ENCODE data around the gene TBC1D3B. TPM values are rescaled to one million over a fixed set of nuclear protein-coding genes. Genes with fewer than 3 reads are reported as not detected.
A peak's percentile ranks its signal among the peaks of the same experiment; 100 is the strongest.
"Not testable (repeated sequence)": the region's sequence is repeated elsewhere in the genome, so short reads cannot be mapped to it uniquely, and the experiment has no call there.

The TBC1D3B gene
- polyA plus RNA-seq, 2 of the 4 experiments (the other 2 are of a cell fraction) = 1.5 to 5.6 TPM

DNA sequence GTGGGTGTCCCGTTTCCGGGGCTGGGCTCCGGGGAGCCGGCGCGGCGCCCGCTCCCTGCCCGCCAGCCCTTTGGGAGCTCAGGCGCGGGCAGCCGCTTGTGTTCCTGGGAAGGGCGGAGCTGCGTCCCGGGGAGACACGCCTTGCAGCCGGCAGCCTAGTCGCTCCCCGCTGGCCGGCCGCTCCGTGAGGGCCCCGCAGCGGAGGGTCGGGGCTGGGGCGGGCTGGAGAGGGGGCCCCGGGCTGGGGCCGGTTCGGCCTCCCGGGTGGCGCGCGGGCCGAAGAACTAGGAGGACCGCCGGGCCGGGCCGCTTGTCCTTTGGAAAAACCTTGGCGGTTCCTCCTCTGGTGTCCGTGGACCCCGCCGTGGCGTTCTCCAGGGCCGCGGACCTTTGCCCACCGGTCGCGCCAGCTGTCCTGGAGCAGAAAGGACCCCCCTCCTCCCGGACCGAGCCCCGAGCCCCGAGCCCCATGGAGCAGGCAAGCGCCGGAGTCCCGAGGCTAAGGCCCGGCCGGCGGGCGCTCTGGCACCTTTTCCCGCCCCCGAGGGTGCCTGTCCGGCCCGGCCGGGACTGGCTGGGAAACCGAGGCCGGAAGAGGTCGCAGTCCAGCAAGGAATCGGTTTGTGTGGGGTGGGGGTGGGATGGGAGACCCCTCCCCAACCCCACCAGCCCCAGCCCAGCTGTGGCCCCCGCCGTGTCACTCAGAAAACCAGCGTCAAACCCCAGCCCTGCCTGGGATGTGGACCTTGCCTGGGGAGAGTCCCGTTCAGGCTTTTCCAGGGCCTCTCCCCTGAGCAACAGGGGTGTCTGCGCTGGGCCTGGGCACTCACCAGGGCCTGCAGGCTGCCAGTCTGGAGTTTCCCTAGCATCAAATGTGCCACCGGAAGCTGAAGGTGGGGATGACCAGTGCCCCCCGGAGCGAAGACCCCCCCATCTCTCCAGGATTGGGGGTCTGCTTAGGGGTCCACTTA, 6.8 kb upstream of the TBC1D3B start:
- H3K4me3 ChIP-seq = peak overlapping the region; percentile 62
- no peaks in the 10 kb centered on the region for H3K9me3 ChIP-seq
- ChIA-PET CTCF (interaction anchor here (1.0 to 2.3 kb wide), 4 partner anchors 34 to 300 kb away, joined by 4 to 10 read pairs (median 4); no protein-coding TSS in a partner anchor), POLR2A (interaction anchor here (1.2 kb wide), 1 partner anchor 9 kb away, joined by 3 read pairs; no protein-coding TSS in a partner anchor)
- 0 out of 3 replicates have a peak, but pooled peaks cover 6% of the 10 kb centered on the region for H3K4me1 ChIP-seq
- FAIRE-seq = no peak
- H3K4me2 ChIP-seq = peak overlapping the region; percentile 96
- peak overlapping the region; percentile 70 to 91 for H3K27ac ChIP-seq
- TF ChIP-seq POLR2A (IDR thresholded peaks at IDR 0.05; ENCODE audit: low read length) (peak; percentile 39), NPAS2 (CRISPR knock-in tag; IDR thresholded peaks at IDR 0.05; ENCODE audit: borderline replicate concordance) (no peak), HOXB5 (CRISPR knock-in tag; IDR thresholded peaks at IDR 0.05) (no peak), PHF8 (IDR thresholded peaks at IDR 0.05; ENCODE audit: borderline replicate concordance, low read depth) (peak; percentile 68), RNF2 (IDR thresholded peaks at IDR 0.05; ENCODE audit: borderline replicate concordance, low read depth) (no peak), MAX (IDR thresholded peaks at IDR 0.05) (peak; percentile 32; the same call in 1 of the 2 replicates), RAD21 (conservative IDR thresholded peaks at IDR 0.05 in 1 of 2, IDR thresholded peaks at IDR 0.05 in 1 of 2) (peak in 1 of 2 experiments; percentile 9; a peak in 1 of 5 replicates)
- WGBS (ENCODE audit: missing lambda C conversion rate) = 27% methylated on average over 3 of the region's 76 CpGs
- peak; percentile 86 to 95 for ATAC-seq
- DNase-seq (ENCODE audit: low read depth in 1 of 2, low spot score in 1 of 2) = peak; percentile 55 to 68

GRCh38 chr17:36182176-36183000, 6.0 kb upstream of the TBC1D3B start:
- ChIA-PET POLR2A (interaction anchor here (1.2 kb wide), 1 partner anchor 10 kb away, joined by 3 read pairs; no protein-coding TSS in a partner anchor), CTCF (interaction anchor here (1.0 to 2.3 kb wide), 3 partner anchors 33 to 213 kb away, joined by 4 to 10 read pairs (median 4); no protein-coding TSS in a partner anchor)
- peak overlapping the region; percentile 96 for H3K4me2 ChIP-seq
- DNase-seq (ENCODE audit: low read depth in 1 of 2, low spot score in 1 of 2) (no peak), FAIRE-seq (no peak), ATAC-seq (peak; percentile 11 to 45; a peak in 4 of 6 replicates)
- peak overlapping the region; percentile 62 for H3K4me3 ChIP-seq
- H3K27ac ChIP-seq = peak overlapping the region; percentile 70 to 91
- no peaks in the 10 kb centered on the region for H3K9me3 ChIP-seq
- no peak for TF ChIP-seq HES2 (IDR thresholded peaks at IDR 0.05)
- TF ChIP-seq EHMT2 (IDR thresholded peaks at IDR 0.05; ENCODE audit: low read depth) = no peak
- TF ChIP-seq PBX3 (IDR thresholded peaks at IDR 0.05) = no peak
- TF ChIP-seq BHLHE40 (IDR thresholded peaks at IDR 0.05; ENCODE audit: low read depth, low read length) = no peak
- TF ChIP-seq, protein P1, sequence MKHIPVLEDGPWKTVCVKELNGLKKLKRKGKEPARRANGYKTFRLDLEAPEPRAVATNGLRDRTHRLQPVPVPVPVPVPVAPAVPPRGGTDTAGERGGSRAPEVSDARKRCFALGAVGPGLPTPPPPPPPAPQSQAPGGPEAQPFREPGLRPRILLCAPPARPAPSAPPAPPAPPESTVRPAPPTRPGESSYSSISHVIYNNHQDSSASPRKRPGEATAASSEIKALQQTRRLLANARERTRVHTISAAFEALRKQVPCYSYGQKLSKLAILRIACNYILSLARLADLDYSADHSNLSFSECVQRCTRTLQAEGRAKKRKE (CRISPR knock-in tag; IDR thresholded peaks at IDR 0.05; ENCODE audit: low read depth) = no peak
- TF ChIP-seq, protein P2, sequence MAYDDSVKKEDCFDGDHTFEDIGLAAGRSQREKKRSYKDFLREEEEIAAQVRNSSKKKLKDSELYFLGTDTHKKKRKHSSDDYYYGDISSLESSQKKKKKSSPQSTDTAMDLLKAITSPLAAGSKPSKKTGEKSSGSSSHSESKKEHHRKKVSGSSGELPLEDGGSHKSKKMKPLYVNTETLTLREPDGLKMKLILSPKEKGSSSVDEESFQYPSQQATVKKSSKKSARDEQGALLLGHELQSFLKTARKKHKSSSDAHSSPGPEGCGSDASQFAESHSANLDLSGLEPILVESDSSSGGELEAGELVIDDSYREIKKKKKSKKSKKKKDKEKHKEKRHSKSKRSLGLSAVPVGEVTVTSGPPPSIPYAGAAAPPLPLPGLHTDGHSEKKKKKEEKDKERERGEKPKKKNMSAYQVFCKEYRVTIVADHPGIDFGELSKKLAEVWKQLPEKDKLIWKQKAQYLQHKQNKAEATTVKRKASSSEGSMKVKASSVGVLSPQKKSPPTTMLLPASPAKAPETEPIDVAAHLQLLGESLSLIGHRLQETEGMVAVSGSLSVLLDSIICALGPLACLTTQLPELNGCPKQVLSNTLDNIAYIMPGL (CRISPR knock-in tag; IDR thresholded peaks at IDR 0.05; ENCODE audit: borderline replicate concordance) = no peak
- TF ChIP-seq, protein P3, sequence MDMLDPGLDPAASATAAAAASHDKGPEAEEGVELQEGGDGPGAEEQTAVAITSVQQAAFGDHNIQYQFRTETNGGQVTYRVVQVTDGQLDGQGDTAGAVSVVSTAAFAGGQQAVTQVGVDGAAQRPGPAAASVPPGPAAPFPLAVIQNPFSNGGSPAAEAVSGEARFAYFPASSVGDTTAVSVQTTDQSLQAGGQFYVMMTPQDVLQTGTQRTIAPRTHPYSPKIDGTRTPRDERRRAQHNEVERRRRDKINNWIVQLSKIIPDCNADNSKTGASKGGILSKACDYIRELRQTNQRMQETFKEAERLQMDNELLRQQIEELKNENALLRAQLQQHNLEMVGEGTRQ (IDR thresholded peaks at IDR 0.05) = no peak
- TF ChIP-seq NPAS2 (CRISPR knock-in tag; IDR thresholded peaks at IDR 0.05; ENCODE audit: borderline replicate concordance) = no peak
- H3K4me1 ChIP-seq = 0 out of 3 replicates have a peak, but pooled peaks cover 6% of the 10 kb centered on the region
- WGBS (ENCODE audit: missing lambda C conversion rate) = 55% methylated on average over 35 of the region's 48 CpGs

GRCh38 chr17:36181446-36182175, 5.2 kb upstream of the TBC1D3B start:
- H3K27ac ChIP-seq; H3K9me3 ChIP-seq; CTCF ChIA-PET; H3K4me1 ChIP-seq; ATAC-seq; DNase-seq (ENCODE audit: low read depth in 1 of 2, low spot score in 1 of 2); POLR2A ChIA-PET; FAIRE-seq; H3K4me3 ChIP-seq; H3K4me2 ChIP-seq: not testable (repeated sequence)
- WGBS (ENCODE audit: missing lambda C conversion rate) = 88% methylated on average over 6 of the region's 6 CpGs

DNA sequence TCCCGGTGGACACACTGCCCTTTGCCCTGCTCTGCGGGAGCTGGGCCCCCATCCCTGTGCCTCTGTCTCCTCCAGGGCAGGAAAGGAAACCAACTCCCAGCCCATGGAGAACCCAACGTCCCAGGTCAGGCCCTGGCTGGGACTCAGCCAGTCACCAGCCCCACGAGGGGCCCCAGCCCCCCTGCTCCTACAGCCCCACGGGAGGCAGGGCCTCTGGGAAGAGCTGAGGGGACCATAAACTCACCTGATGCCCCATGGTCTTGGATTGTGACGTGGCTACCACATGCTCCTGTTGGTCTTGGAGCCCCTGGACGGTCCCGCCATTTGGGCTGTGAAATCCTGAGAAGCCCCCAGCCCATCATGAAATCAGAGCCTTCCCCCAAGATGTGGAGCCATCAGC, 7.6 kb downstream of the TBC1D3B start:
- CTCF ChIA-PET; H3K4me1 ChIP-seq; POLR2A ChIA-PET; H3K9me3 ChIP-seq; H3K27ac ChIP-seq; DNase-seq (ENCODE audit: low read depth in 1 of 2, low spot score in 1 of 2); ATAC-seq; H3K4me2 ChIP-seq; H3K4me3 ChIP-seq; FAIRE-seq: not testable (repeated sequence)
- WGBS (ENCODE audit: missing lambda C conversion rate) = no CpG with 5 or more reads among the region's 8 CpGs

Data from A549 (cell line).